HG03060 (cell line): ENCODE results near the gene MAPK11.

Experiments
- ATAC-seq: cut with Tn5 transposase; IDR thresholded peaks from one replicate; pipeline ENCODE4 v1.9.1; 2021; ENCODE audit warnings: low read depth, moderate number of reproducible peaks; ENCODE audit not compliant: unreplicated experiment

Gene MAPK11

GRCh38 chr22:50297510-50298265, 27.5 kb upstream of the MAPK11 start:
- no peak for ATAC-seq

- ATAC-seq, result no peak
These were observed 26.7 kb upstream of the MAPK11 start for GRCh38 chr22:50296658-50297490.

GRCh38 chr22:50294319-50294656, 24.1 kb upstream of the MAPK11 start:
- no peak for ATAC-seq

GRCh38 chr22:50293441-50294318, 23.5 kb upstream of the MAPK11 start:
- no peak for ATAC-seq

- no peak for ATAC-seq
These were observed 22.7 kb upstream of the MAPK11 start for GRCh38 chr22:50292643-50293440.

- no peak for ATAC-seq
These were observed 19.9 kb upstream of the MAPK11 start for GRCh38 chr22:50289942-50290630.

DNA sequence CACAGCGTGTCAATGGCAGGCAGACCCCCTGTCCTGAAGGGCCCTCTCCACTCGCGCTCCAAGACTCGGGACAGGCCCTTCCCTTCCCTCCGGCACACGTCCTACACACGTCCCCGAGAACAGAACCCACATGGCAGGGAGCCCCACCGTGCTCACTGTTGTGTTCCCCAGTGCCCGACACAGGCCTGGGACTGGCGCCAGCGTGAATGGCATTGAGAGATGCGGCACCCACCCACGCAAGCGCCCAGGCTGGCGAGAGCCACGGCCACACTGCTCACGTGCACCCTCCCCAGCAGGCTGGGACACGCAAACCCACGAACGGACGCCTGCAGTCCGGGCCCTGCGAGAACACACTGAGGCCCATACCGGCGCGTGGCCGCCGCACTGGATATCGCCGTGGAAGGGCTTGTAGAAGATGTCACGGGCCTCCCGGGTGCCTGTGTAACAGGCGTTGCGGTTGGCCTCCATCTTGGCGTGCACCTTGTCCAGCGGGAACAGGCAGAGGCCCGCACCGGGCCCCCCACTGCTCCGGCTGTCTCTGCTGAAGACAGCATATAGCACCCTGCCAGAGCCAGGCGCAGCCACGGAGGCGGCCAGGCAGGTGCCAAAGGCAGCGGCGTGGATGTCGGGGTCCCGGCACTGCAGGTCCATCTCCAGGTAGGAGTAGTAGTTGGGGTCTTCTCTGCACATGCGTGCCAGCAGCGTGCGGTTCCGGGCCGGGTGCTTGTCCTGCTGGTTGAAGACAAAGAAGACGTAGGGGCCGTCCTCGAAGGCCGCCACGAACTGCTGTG, 19.2 kb upstream of the MAPK11 start:
- ATAC-seq, result no peak

DNA sequence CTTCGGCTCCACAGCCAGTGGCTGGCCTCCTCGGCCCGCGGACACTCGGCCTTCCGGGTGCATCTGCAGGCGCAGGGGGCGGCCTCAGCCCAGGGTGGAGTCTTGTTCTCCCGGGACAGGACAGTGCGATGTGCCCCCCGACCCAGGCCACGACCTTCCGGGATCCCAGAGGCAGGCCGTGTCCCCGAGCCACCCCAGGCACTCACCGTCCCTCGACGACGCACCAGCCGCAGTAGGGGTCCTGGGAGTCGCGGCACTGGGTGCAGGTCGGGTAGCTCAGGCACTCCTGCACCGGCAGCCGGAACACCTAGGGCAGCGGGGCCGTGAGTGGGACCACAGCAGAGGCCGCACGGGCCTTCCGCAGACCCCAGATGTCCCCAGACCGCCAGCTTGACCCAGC, 17.6 kb upstream of the MAPK11 start:
- no peak for ATAC-seq

DNA sequence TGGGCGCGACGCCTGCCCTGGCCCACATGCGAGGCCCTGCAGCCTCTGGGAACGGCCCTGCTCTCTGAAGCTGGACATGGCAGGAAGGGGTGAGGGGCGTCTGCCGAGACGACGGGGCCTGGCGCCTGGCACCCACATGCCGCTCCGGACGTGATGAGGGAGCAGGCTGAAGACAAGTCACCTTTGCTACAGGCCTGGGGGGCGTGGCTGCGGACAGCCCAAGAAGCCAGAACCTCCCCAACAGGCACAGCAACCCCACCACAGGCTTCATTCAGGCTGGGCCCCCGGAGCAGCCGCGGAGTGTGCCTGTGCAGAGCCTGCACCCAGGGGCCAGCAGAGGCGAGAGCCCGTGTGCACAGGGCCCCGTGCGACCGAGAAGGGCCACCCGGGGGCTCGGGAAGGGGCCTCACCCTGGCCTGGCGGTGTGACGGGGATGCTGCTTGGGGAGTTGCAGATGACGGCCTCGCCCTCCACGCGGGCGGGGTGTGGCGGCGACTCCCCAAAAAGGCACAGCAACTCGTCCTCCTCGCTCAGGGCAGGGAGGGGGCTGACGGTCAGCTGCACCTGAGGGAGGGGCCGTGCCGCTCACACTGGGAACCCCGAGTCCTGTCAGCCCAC, 16.6 kb upstream of the MAPK11 start:
- ATAC-seq, result no peak

DNA sequence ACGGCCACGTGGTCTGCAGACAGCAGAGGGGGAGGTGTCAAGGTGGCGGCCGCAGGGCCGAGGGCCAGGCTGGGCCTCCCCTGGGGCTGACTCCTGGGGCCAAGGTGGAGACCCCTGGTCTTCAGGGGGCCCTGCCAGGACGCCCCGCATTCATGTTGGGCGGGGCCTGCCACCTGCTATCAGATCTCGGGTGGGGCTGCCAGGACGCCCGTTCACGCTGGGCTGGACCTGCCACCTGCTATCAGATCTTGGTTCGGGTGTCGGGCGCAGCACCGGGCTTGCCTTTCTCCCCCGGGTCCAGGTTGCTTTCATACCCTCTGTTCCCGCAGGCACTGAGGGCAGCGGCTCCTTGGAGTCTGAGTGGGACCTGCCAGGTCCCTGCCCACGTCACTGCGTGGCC, 16.1 kb upstream of the MAPK11 start:
- ATAC-seq, result no peak

DNA sequence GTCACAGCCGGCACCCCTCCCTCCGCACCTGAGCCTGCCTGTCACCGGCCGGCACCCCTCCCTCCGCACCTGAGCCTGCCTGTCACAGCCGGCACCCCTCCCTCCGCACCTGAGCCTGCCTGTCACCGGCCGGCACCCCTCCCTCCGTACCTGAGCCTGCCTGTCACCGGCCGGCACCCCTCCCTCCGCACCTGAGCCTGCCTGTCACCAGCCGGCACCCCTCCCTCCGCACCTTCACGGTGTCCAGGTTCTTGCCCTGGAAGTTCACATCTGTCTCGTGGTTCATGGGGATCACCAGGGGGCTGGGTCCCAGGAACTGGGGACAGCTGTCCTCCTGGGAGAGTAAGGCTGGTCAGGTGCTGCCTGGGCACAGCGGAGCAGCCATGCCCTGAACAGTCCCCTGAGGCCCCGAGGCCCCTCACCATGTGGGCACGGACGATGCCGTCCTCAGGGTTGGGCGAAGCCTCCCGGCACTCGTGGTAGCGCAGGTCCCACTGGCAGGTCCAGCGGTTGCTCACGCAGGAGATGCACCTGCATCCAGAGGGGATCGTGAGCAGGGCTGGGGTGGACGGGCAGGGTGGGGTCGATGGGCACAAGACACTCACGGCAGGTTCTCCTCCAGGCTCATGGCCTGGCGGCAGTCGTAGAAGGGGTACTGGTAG, 15.5 kb upstream of the MAPK11 start:
- ATAC-seq, result no peak

DNA sequence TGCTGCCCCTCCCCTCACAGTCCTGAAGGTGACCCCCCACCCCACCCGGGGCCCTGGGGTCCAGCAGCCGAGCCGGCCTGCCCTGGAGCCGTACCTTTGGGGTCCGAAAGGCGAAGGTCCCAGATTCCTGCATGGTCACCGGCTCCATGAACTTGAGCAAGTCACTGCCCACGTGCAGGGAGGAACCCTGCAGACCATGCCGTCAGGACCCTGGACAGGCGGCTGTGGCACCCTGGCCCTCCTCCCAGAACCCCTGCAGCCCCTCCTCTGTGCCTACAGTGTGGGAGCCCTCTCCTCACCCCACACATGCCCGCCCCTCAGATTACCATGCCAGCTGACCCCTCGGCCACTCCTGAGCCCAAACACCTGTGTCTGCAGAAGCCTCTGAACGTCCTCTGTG, 14.3 kb upstream of the MAPK11 start:
- ATAC-seq, result no peak

- ATAC-seq, result no peak
These were observed 13.6 kb upstream of the MAPK11 start for GRCh38 chr22:50283821-50284220.

GRCh38 chr22:50282361-50283155, 12.4 kb upstream of the MAPK11 start:
- ATAC-seq, result no peak

DNA sequence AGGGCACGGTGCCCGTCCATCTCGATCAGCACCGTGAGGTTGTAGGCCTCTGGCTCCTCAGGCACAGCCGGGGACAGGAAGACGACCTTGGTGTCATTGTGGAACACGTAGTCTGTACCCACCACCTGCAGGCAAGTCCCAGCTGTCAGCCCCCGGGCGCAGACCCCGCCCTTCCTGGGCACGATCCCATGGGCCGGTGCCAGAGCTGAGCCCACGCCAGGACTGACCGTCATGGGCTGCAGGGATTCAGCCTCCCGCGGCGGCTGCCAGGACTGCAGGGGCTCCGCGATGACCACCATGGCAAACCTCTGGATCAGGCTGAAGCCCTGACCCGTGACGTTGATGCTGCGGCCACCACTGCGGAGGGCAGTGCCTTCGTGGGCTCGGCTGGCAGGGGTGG, 11.8 kb upstream of the MAPK11 start:
- ATAC-seq, result no peak

GRCh38 chr22:50281384-50281760, 11.2 kb upstream of the MAPK11 start:
- no peak for ATAC-seq

DNA sequence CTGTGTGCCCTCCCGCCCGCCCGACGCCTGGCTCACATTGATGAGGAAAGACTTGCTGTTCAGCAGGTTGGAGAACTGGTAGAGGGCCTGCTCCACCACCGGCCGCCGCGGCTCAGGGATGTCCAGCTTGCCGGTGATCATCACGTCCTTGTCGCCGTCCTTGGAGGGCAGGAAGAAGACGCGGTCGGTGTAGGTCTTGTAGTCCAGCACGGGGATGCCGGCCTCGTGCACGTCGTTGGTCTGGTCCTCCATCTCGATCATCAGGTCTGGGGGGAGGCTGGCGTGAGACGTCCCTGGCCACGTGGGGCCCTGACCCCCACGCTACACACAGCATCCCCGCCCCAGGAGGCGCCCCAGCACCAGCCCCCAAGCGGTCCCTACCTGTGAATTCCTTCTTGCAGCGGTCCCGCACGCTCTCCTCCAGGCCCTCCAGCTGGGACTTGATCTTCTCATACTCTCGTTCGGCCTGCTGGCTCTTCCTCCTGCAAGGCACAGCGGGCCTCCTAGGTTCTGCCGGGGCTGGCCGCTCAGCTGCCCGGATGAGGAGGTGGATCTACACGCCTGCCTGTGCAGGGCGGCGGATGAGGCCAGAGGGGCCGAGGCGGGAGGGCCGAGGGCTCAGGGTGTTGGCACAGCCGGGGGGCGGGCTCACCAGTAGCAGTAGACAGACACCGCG, 10.7 kb upstream of the MAPK11 start:
- ATAC-seq, result no peak
